ENCODE measurements around the gene ARSG. TPM values are rescaled to one million over a fixed set of nuclear protein-coding genes. Genes with fewer than 3 reads are reported as not detected.
"Not testable (repeated sequence)": the region's sequence is repeated elsewhere in the genome, so short reads cannot be mapped to it uniquely, and the experiment has no call there.

The ARSG gene
- total and polyA plus RNA-seq, 2 donors (not counting 1 experiment from before 2014, with no cell fraction given) = 5.5 to 18.4 TPM

DNA sequence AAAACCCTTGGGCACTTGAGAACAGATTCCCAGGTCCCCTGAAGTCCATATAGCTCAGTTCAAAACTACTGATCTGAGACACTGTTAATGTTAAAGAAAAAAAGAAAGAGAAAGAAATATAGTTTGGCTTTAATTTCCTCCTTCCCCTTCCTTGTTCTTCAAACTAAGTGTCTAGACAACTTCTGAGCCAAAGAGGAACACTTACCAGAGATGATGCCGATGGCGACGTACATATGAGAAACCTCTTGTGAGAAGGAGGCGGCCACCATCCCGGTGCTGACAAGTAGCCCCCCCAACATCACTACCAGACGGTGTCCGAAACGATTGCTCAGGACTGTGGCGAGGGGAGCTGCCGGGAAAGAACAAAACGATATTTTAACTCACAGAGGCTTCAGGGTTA lies 17.6 kb upstream of the ARSG start:
- Mint-ChIP-seq H3K9me3 (ENCODE audit: insufficient read depth) (peaks cover 4% of the 10 kb centered on the region), H3K27me3 (no peaks in the 10 kb centered on the region), H3K27ac (no peak overlapping the region), H3K4me1 (no peaks in the 10 kb centered on the region), H3K4me3 (no peak overlapping the region)
- 83% methylated on average over 11 of the region's 11 CpGs for WGBS (ENCODE audit: insufficient coverage)
- intact Hi-C loops (cut with micrococcal nuclease) = no loop called here
- ChIA-PET CTCF (interaction anchor here (1.2 to 1.6 kb wide), 2 partner anchors 125 to 163 kb away, joined by 3 read pairs; no protein-coding TSS in a partner anchor), POLR2A (no interaction called here)
- no peaks in the 10 kb centered on the region for H3K4me1 ChIP-seq (ENCODE audit: control insufficient read depth in 2 of 2, insufficient read depth in 2 of 2, low read length in 2 of 2)
- H3K4me2 ChIP-seq (replicated peaks; ENCODE audit: low read depth, low read length, poor library complexity, severe bottlenecking) = no peak overlapping the region
- H3K4me3 ChIP-seq (ENCODE audit: control extremely low read depth in 1 of 5, extremely low read depth in 1 of 5, insufficient read depth in 1 of 5, low read depth in 2 of 5, low read length in 4 of 5) = no peak overlapping the region
- DNase-seq (no peak), ATAC-seq (ENCODE audit: low read depth) (no peak)
- TF ChIP-seq EZH2 (IDR thresholded peaks at IDR 0.05; ENCODE audit: borderline replicate concordance, insufficient read depth, low read depth, low read length, poor library complexity, severe bottlenecking) = no peak
- TF ChIP-seq, protein P1, sequence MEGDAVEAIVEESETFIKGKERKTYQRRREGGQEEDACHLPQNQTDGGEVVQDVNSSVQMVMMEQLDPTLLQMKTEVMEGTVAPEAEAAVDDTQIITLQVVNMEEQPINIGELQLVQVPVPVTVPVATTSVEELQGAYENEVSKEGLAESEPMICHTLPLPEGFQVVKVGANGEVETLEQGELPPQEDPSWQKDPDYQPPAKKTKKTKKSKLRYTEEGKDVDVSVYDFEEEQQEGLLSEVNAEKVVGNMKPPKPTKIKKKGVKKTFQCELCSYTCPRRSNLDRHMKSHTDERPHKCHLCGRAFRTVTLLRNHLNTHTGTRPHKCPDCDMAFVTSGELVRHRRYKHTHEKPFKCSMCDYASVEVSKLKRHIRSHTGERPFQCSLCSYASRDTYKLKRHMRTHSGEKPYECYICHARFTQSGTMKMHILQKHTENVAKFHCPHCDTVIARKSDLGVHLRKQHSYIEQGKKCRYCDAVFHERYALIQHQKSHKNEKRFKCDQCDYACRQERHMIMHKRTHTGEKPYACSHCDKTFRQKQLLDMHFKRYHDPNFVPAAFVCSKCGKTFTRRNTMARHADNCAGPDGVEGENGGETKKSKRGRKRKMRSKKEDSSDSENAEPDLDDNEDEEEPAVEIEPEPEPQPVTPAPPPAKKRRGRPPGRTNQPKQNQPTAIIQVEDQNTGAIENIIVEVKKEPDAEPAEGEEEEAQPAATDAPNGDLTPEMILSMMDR (IDR thresholded peaks at IDR 0.05) = no peak
- H3K79me2 ChIP-seq (ENCODE audit: control insufficient read depth, insufficient read depth, low read length) = no peaks in the 10 kb centered on the region
- H3K27me3 ChIP-seq (replicated peaks in 1 of 4; ENCODE audit: control extremely low read depth in 1 of 4, control insufficient read depth in 3 of 4, insufficient read depth in 4 of 4, low read length in 3 of 4) = no peaks in the 10 kb centered on the region
- no peak overlapping the region for H3K27ac ChIP-seq (ENCODE audit: low read length in 2 of 2)
- H3K9me3 ChIP-seq (ENCODE audit: control extremely low read depth in 1 of 3, control insufficient read depth in 2 of 3, insufficient read depth in 1 of 3, low read length in 2 of 3) = peaks cover 0 to 3% (median 0%) of the 10 kb centered on the region in 3 donors
- H3K9ac ChIP-seq (ENCODE audit: low read length) = no peak overlapping the region
- H2AFZ ChIP-seq (ENCODE audit: insufficient read depth, low read depth, low read length, poor library complexity, severe bottlenecking) = no peak overlapping the region
- peaks cover 4% of the 10 kb centered on the region in 2 experiments for H3K36me3 ChIP-seq (replicated peaks in 1 of 2; ENCODE audit: control extremely low read depth in 1 of 2, control insufficient read depth in 1 of 2, extremely low read depth in 1 of 2, insufficient read depth in 2 of 2, low read length in 1 of 2)
- H4K20me1 ChIP-seq (ENCODE audit: control insufficient read depth, insufficient read depth, low read length, poor library complexity, severe bottlenecking) = no peaks in the 10 kb centered on the region

GRCh38 chr17:68276339-68276738 lies 15.0 kb upstream of the ARSG start:
- H3K27me3 Mint-ChIP-seq; H3K27ac ChIP-seq (ENCODE audit: low read length in 2 of 2); H3K9me3 Mint-ChIP-seq (ENCODE audit: insufficient read depth); H3K9me3 ChIP-seq (ENCODE audit: control extremely low read depth in 1 of 3, control insufficient read depth in 2 of 3, insufficient read depth in 1 of 3, low read length in 2 of 3); POLR2A ChIA-PET; H3K4me1 Mint-ChIP-seq; H4K20me1 ChIP-seq (ENCODE audit: control insufficient read depth, insufficient read depth, low read length, poor library complexity, severe bottlenecking); H3K27ac Mint-ChIP-seq; ATAC-seq (ENCODE audit: low read depth); H3K36me3 ChIP-seq (replicated peaks in 1 of 2; ENCODE audit: control extremely low read depth in 1 of 2, control insufficient read depth in 1 of 2, extremely low read depth in 1 of 2, insufficient read depth in 2 of 2, low read length in 1 of 2); H3K27me3 ChIP-seq (replicated peaks in 1 of 4; ENCODE audit: control extremely low read depth in 1 of 4, control insufficient read depth in 3 of 4, insufficient read depth in 4 of 4, low read length in 3 of 4); H3K4me3 Mint-ChIP-seq; H3K9ac ChIP-seq (ENCODE audit: low read length); DNase-seq; H3K79me2 ChIP-seq (ENCODE audit: control insufficient read depth, insufficient read depth, low read length); H3K4me1 ChIP-seq (ENCODE audit: control insufficient read depth in 2 of 2, insufficient read depth in 2 of 2, low read length in 2 of 2); H3K4me2 ChIP-seq (replicated peaks; ENCODE audit: low read depth, low read length, poor library complexity, severe bottlenecking); H3K4me3 ChIP-seq (ENCODE audit: control extremely low read depth in 1 of 5, extremely low read depth in 1 of 5, insufficient read depth in 1 of 5, low read depth in 2 of 5, low read length in 4 of 5); H2AFZ ChIP-seq (ENCODE audit: insufficient read depth, low read depth, low read length, poor library complexity, severe bottlenecking); CTCF ChIA-PET; intact Hi-C loops (cut with micrococcal nuclease): not testable (repeated sequence)
- 100% methylated on average over 1 of the region's 3 CpGs for WGBS (ENCODE audit: insufficient coverage)

Data from B cell (primary cell).